GM19023 (cell line): ENCODE results near the gene NUBPL.
"Not testable (repeated sequence)": the region's sequence is repeated elsewhere in the genome, so short reads cannot be mapped to it uniquely, and the experiment has no call there.

Source experiments
- ATAC-seq: cut with Tn5 transposase; IDR thresholded peaks from one replicate; pipeline ENCODE4 v1.9.1; 2021; ENCODE audit warnings: mild to moderate bottlenecking, moderate library complexity; ENCODE audit not compliant: unreplicated experiment

Gene NUBPL

GRCh38 chr14:31576949-31577348, 15.7 kb downstream of the NUBPL start:
- ATAC-seq: no peak

GRCh38 chr14:31578266-31578665, 17.1 kb downstream of the NUBPL start:
- ATAC-seq: no peak

GRCh38 chr14:31578792-31579501, 17.7 kb downstream of the NUBPL start:
- no peak for ATAC-seq

- ATAC-seq: no peak
These were observed 19.0 kb downstream of the NUBPL start for GRCh38 chr14:31580234-31580633.

GRCh38 chr14:31582286-31582691, 21.1 kb downstream of the NUBPL start:
- no peak for ATAC-seq

GRCh38 chr14:31582836-31583452, 21.7 kb downstream of the NUBPL start:
- ATAC-seq: no peak

GRCh38 chr14:31590206-31590605, 29.0 kb downstream of the NUBPL start:
- no peak for ATAC-seq

GRCh38 chr14:31592122-31592521, 30.9 kb downstream of the NUBPL start:
- no peak for ATAC-seq

GRCh38 chr14:31592631-31593030, 31.4 kb downstream of the NUBPL start:
- no peak for ATAC-seq

GRCh38 chr14:31596342-31597095, 35.3 kb downstream of the NUBPL start:
- ATAC-seq: no peak

GRCh38 chr14:31605702-31606101, 44.5 kb downstream of the NUBPL start:
- ATAC-seq: no peak

- ATAC-seq: no peak
These were observed 50.7 kb downstream of the NUBPL start for GRCh38 chr14:31611778-31612433.

GRCh38 chr14:31613188-31613587, 52.0 kb downstream of the NUBPL start:
- ATAC-seq: no peak

GRCh38 chr14:31618884-31619283, 57.7 kb downstream of the NUBPL start:
- ATAC-seq: not testable (repeated sequence)

GRCh38 chr14:31619440-31619839, 58.2 kb downstream of the NUBPL start:
- ATAC-seq: no peak

- not testable (repeated sequence) for ATAC-seq
These were observed 59.7 kb downstream of the NUBPL start for GRCh38 chr14:31620898-31621297.

GRCh38 chr14:31622060-31622459, 60.9 kb downstream of the NUBPL start:
- ATAC-seq: no peak

GRCh38 chr14:31652900-31653299, 91.7 kb downstream of the NUBPL start:
- ATAC-seq: not testable (repeated sequence)

- ATAC-seq: no peak
These were observed 96.7 kb downstream of the NUBPL start for GRCh38 chr14:31657917-31658316.

- ATAC-seq: no peak
These were observed 98.1 kb downstream of the NUBPL start for GRCh38 chr14:31659278-31659677.

GRCh38 chr14:31660191-31660590, 99.0 kb downstream of the NUBPL start:
- no peak for ATAC-seq
